IMR-90 (cell line): Measurements from ENCODE around the gene ANKRD6. TPM values are rescaled to one million over a fixed set of nuclear protein-coding genes. Genes with fewer than 3 reads are reported as not detected.

ENCODE experiments used
- ATAC-seq: fragments of 200-7000 bp; cut with Tn5 transposase; 2 replicates; pipeline ENCODE4 v1.9.1; 2020; ENCODE audit warnings: low read depth, mild to moderate bottlenecking, moderate library complexity
- BruUV-seq: library from RNA; stranded (reverse); fragments of 400-500 nt; replicated peaks from 2 replicates; lab custom pipeline; 2021; lab: Mats Ljungman, UMichigan
- CTCF ChIA-PET: fragments of 300-600 bp; formaldehyde crosslinking; extraction: SDS; loops from one replicate; lab custom pipeline; 2021; ENCODE audit warnings: antibody characterized with exemption; lab: Yijun Ruan, JAX
- POLR2A ChIA-PET: fragments of 300-600 bp; sonication (Branson Sonifier 250); formaldehyde crosslinking; loops from one replicate; lab custom pipeline; 2022; ENCODE audit warnings: antibody characterized with exemption; ENCODE audit not compliant: unreplicated experiment; lab: Charles Lee
- DNase-seq: peaks from one replicate; pipeline ENCODE4 v3.0.0; 2013
- H2AFZ ChIP-seq: replicated peaks from 2 replicates; pipeline ENCODE3; 2013; ENCODE audit warnings: low read length, mild to moderate bottlenecking; ENCODE audit not compliant: poor library complexity
- H2AK5ac ChIP-seq: 2 replicates; pipeline ENCODE4 v1.6.1; 2013; ENCODE audit warnings: low read depth, low read length, inconsistent platforms
- H2AK9ac ChIP-seq: replicated peaks from 2 replicates; pipeline ENCODE3; 2013; ENCODE audit warnings: mild to moderate bottlenecking, low read depth, low read length, moderate library complexity; ENCODE audit not compliant: poor library complexity
- H2BK120ac ChIP-seq: 2 replicates; pipeline ENCODE4 v1.6.1; 2013; ENCODE audit warnings: low read depth, low read length, inconsistent platforms
- H2BK15ac ChIP-seq: 3 replicates; pipeline ENCODE4 v1.6.1; 2013; ENCODE audit warnings: low read depth, low read length, inconsistent platforms
- H2BK20ac ChIP-seq: 2 replicates; pipeline ENCODE4 v1.6.1; 2013; ENCODE audit warnings: low read depth, mild to moderate bottlenecking, inconsistent platforms, low read length, moderate library complexity
- H2BK5ac ChIP-seq: 2 replicates; pipeline ENCODE4 v1.6.1; 2013; ENCODE audit warnings: mild to moderate bottlenecking, low read depth, low read length, inconsistent platforms; ENCODE audit not compliant: poor library complexity, severe bottlenecking
- H3K14ac ChIP-seq: replicated peaks from 2 replicates; pipeline ENCODE4 v1.6.1; 2013; ENCODE audit warnings: low read depth, low read length, inconsistent platforms
- H3K18ac ChIP-seq: 2 replicates; pipeline ENCODE4 v1.6.1; 2013; ENCODE audit warnings: low read depth, low read length, control low read depth
- H3K23ac ChIP-seq: 2 replicates; pipeline ENCODE4 v1.6.1; 2013; ENCODE audit warnings: low read depth, low read length, inconsistent platforms
- H3K27ac ChIP-seq: 2 replicates; pipeline ENCODE4 v1.5.1; 2013; ENCODE audit warnings: mild to moderate bottlenecking, control low read depth, low read length; ENCODE audit not compliant: insufficient read depth
- H3K27me3 ChIP-seq: 2 replicates; pipeline ENCODE4 v1.6.1; 2013; ENCODE audit warnings: low read length; ENCODE audit not compliant: control insufficient read depth, insufficient read depth
- H3K36me3 ChIP-seq: 2 replicates; pipeline ENCODE4 v1.6.1; 2013; ENCODE audit warnings: low read length, mixed read lengths; ENCODE audit not compliant: control insufficient read depth, insufficient read depth
- H3K4ac ChIP-seq: 2 replicates; pipeline ENCODE4 v1.6.1; 2013; ENCODE audit warnings: low read depth, low read length, inconsistent platforms
- H3K4me1 ChIP-seq: 2 replicates; pipeline ENCODE4 v1.6.1; 2013; ENCODE audit warnings: low read length, mixed read lengths; ENCODE audit not compliant: control insufficient read depth, insufficient read depth
- H3K4me2 ChIP-seq: 2 replicates; pipeline ENCODE4 v1.6.1; 2013; ENCODE audit warnings: low read depth, mild to moderate bottlenecking, control low read depth, low read length, moderate library complexity
- H3K4me3 ChIP-seq: 2 replicates; pipeline ENCODE4 v1.5.1; 2013; ENCODE audit warnings: low read depth, mild to moderate bottlenecking, control low read depth, low read length, moderate library complexity; ENCODE audit not compliant: insufficient read depth
- H3K56ac ChIP-seq: 2 replicates; pipeline ENCODE4 v1.6.1; 2013; ENCODE audit warnings: low read length, inconsistent platforms; ENCODE audit not compliant: insufficient read depth; ENCODE audit errors: extremely low read depth
- H3K79me1 ChIP-seq, 2 experiments: 2 replicates each; pipeline ENCODE4 v1.6.1; 2013; ENCODE audit warnings: low read length in 2 of 2, inconsistent platforms in 1 of 2, low read depth in 1 of 2
- H3K9ac ChIP-seq: 2 replicates; pipeline ENCODE4 v1.6.1; 2013; ENCODE audit warnings: low read depth, low read length, control low read depth
- H3K9me1 ChIP-seq: 2 replicates; pipeline ENCODE4 v1.6.1; 2013; ENCODE audit warnings: low read length, inconsistent platforms; ENCODE audit not compliant: insufficient read depth
- H3K9me3 ChIP-seq: 2 replicates; pipeline ENCODE4 v1.6.1; 2013; ENCODE audit warnings: low read length; ENCODE audit not compliant: control insufficient read depth, insufficient read depth
- H4K20me1 ChIP-seq: 2 replicates; pipeline ENCODE4 v1.6.1; 2013; ENCODE audit warnings: low read length, inconsistent platforms; ENCODE audit not compliant: insufficient read depth
- H4K5ac ChIP-seq: 2 replicates; pipeline ENCODE4 v1.6.1; 2013; ENCODE audit warnings: mild to moderate bottlenecking, low read depth, low read length, control low read depth
- H4K8ac ChIP-seq, 2 experiments: 2 replicates each; pipeline ENCODE4 v1.6.1; 2013; ENCODE audit warnings: low read depth in 2 of 2, low read length in 2 of 2, control low read depth in 1 of 2, inconsistent platforms in 1 of 2
- H4K91ac ChIP-seq: 2 replicates; pipeline ENCODE4 v1.6.1; 2013; ENCODE audit warnings: low read depth, low read length, inconsistent platforms; ENCODE audit not compliant: insufficient read depth
- BHLHE40 ChIP-seq: fragments of 150-350 bp; IDR thresholded peaks from 2 replicates; pipeline ENCODE4 v1.6.1; 2016; ENCODE audit warnings: mild to moderate bottlenecking, low read depth, low read length
- CEBPB ChIP-seq: IDR thresholded peaks from 2 replicates; pipeline ENCODE4 v1.6.1; 2012; ENCODE audit warnings: low read depth, low read length, improper control_type of control experiment
- CHD1 ChIP-seq: IDR thresholded peaks from 2 replicates; pipeline ENCODE4 v1.6.1; 2012; ENCODE audit warnings: low read depth, low read length, improper control_type of control experiment
- ELK1 ChIP-seq: fragments of 150-350 bp; IDR thresholded peaks from 2 replicates; pipeline ENCODE4 v1.6.1; 2016; ENCODE audit warnings: low read depth, mild to moderate bottlenecking, low read length, moderate library complexity, borderline replicate concordance
- MAFK ChIP-seq: IDR thresholded peaks from 2 replicates; pipeline ENCODE4 v1.6.1; 2012; ENCODE audit warnings: low read depth, low read length, improper control_type of control experiment
- MAZ ChIP-seq: IDR thresholded peaks from 2 replicates; pipeline ENCODE4 v1.6.1; 2012; ENCODE audit warnings: low read depth, mild to moderate bottlenecking, low read length, improper control_type of control experiment, moderate library complexity, borderline replicate concordance
- MXI1 ChIP-seq: IDR thresholded peaks from 2 replicates; pipeline ENCODE4 v1.6.1; 2012; ENCODE audit warnings: low read depth, mild to moderate bottlenecking, low read length, moderate library complexity, borderline replicate concordance
- NFE2L2 ChIP-seq: fragments of 150-350 bp; IDR thresholded peaks from 2 replicates; pipeline ENCODE4 v1.6.1; 2016; ENCODE audit warnings: low read depth, mild to moderate bottlenecking, low read length
- POLR2A ChIP-seq: IDR thresholded peaks from 2 replicates; pipeline ENCODE4 v1.6.1; 2012; ENCODE audit warnings: mild to moderate bottlenecking, low read depth, low read length
- RAD21 ChIP-seq: IDR thresholded peaks from 2 replicates; pipeline ENCODE4 v1.6.1; 2012; ENCODE audit warnings: low read length, improper control_type of control experiment
- RCOR1 ChIP-seq: IDR thresholded peaks from 2 replicates; pipeline ENCODE4 v1.6.1; 2012; ENCODE audit warnings: mild to moderate bottlenecking, low read length, improper control_type of control experiment; ENCODE audit not compliant: insufficient replicate concordance
- RFX5 ChIP-seq: IDR thresholded peaks from 2 replicates; pipeline ENCODE4 v1.8.0; 2012; ENCODE audit warnings: low read depth, mild to moderate bottlenecking, low read length, moderate library complexity
- USF2 ChIP-seq: fragments of 150-350 bp; IDR thresholded peaks from 2 replicates; pipeline ENCODE4 v1.6.1; 2017; ENCODE audit warnings: mild to moderate bottlenecking, antibody characterized with exemption, low read length, low read depth
- WGBS, 2 experiments: methylation state at CpG; one replicate each; pipeline versions ENCODE4 v1.1.5 to v1.1.7; 2013; ENCODE audit warnings: missing lambda C conversion rate in 2 of 2; ENCODE audit not compliant: insufficient read length in 1 of 2; ENCODE audit errors: extremely low coverage in 2 of 2; 5-methylcytosine and 5-hydroxymethylcytosine counted together
- dilution Hi-C: fragments of 300-500 bp; cut with HindIII; formaldehyde crosslinking; loops from one replicate; pipeline ENCODE4 v1.14.3; 2018; ENCODE audit warnings: low sequenced_read_pairs; ENCODE audit not compliant: unreplicated experiment
- in situ Hi-C: fragments of 300-500 bp; cut with MboI; formaldehyde crosslinking; loops from 3 replicates; pipeline ENCODE4 v1.14.3; 2019; ENCODE audit warnings: low sequenced_read_pairs, inconsistent platforms, mixed read lengths
- intact Hi-C: fragments of 100-400 bp; cut with micrococcal nuclease; formaldehyde crosslinking; loops from 2 replicates; pipeline ENCODE4 v1.10.0; 2022
- polyA plus RNA-seq, 3 experiments: library from polyadenylated mRNA; depleted of rRNA; stranded (reverse); fragments of >200 nt; gene quantifications; 2 replicates each; pipeline ENCODE4 v1.2.3, GENCODE V29; 2012; ENCODE audit warnings: low replicate concordance in 1 of 3
- total RNA-seq: library from RNA; depleted of rRNA; stranded (reverse); fragments of >200 nt; gene quantifications from 2 replicates; pipeline ENCODE4 v1.2.3, GENCODE V29; 2012
- TF ChIP-seq, protein P1 (sequence below): conservative IDR thresholded peaks from 2 replicates; pipeline ENCODE4 v1.5.1; 2012; ENCODE audit warnings: mild to moderate bottlenecking, low read depth, low read length, improper control_type of control experiment

Gene ANKRD6
- total and polyA plus RNA-seq, 2 of the 4 experiments (the other 2 are of a cell fraction): 0.12 to 0.18 TPM

- CTCF ChIA-PET: no interaction called here
- ATAC-seq: no peak
Measured at GRCh38 chr6:89575562-89575960, 142.6 kb downstream of the ANKRD6 start.

More at GRCh38 chr6:89575562-89575960, 142.6 kb downstream of the ANKRD6 start:
- Histone ChIP-seq H3K56ac (no peak overlapping the region), H2BK20ac (no peak overlapping the region), H3K9ac (no peak overlapping the region), H4K91ac (no peak overlapping the region), H2AK9ac (no peak overlapping the region), H3K27me3 (peaks cover 3% of the 10 kb centered on the region; the same call in 1 of the 2 replicates), H4K5ac (no peak overlapping the region), H3K14ac (no peak overlapping the region), H2BK120ac (no peak overlapping the region), H4K8ac (no peak overlapping the region), H4K20me1 (no peaks in the 10 kb centered on the region), H2AFZ (no peak overlapping the region), H3K27ac (no peak overlapping the region), H3K79me1 (no peaks in the 10 kb centered on the region), H3K23ac (no peak overlapping the region), H2BK5ac (no peak overlapping the region), H2BK15ac (no peak overlapping the region), H3K4me3 (no peak overlapping the region), H3K18ac (no peak overlapping the region), H3K4ac (no peak overlapping the region), H3K9me3 (no peaks in the 10 kb centered on the region), H2AK5ac (no peak overlapping the region), H3K9me1 (no peaks in the 10 kb centered on the region), H3K36me3 (no peaks in the 10 kb centered on the region), H3K4me1 (no peaks in the 10 kb centered on the region), H3K4me2 (no peak overlapping the region)
- WGBS, 2 experiments: no CpG with 5 or more reads among the region's 2 CpGs
- intact Hi-C loops (no loop called here), dilution Hi-C loops (no loop called here), in situ Hi-C loops (no loop called here)
- POLR2A ChIA-PET: no interaction called here
- BruUV-seq: no TSS peak
- no peak for DNase-seq
- TF ChIP-seq RAD21 (no peak), NFE2L2 (no peak), ELK1 (no peak), CEBPB (no peak), RCOR1 (no peak), USF2 (no peak), POLR2A (no peak), RFX5 (no peak), CHD1 (no peak), BHLHE40 (no peak), MXI1 (no peak), MAZ (no peak), MAFK (no peak)
- TF ChIP-seq, protein P1, sequence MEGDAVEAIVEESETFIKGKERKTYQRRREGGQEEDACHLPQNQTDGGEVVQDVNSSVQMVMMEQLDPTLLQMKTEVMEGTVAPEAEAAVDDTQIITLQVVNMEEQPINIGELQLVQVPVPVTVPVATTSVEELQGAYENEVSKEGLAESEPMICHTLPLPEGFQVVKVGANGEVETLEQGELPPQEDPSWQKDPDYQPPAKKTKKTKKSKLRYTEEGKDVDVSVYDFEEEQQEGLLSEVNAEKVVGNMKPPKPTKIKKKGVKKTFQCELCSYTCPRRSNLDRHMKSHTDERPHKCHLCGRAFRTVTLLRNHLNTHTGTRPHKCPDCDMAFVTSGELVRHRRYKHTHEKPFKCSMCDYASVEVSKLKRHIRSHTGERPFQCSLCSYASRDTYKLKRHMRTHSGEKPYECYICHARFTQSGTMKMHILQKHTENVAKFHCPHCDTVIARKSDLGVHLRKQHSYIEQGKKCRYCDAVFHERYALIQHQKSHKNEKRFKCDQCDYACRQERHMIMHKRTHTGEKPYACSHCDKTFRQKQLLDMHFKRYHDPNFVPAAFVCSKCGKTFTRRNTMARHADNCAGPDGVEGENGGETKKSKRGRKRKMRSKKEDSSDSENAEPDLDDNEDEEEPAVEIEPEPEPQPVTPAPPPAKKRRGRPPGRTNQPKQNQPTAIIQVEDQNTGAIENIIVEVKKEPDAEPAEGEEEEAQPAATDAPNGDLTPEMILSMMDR: no peak
